NT2/D1 (cell line): Measurements from ENCODE around the gene FAM227B.
"Not testable (repeated sequence)": the region's sequence is repeated elsewhere in the genome, so short reads cannot be mapped to it uniquely, and the experiment has no call there.

ENCODE experiments used
- DNase-seq: peaks from one replicate; pipeline ENCODE4 v3.0.0-alpha.2; 2011; ENCODE audit warnings: low read depth, low spot score
- H3K27me3 ChIP-seq: 2 replicates; pipeline ENCODE4 v1.6.0; 2011; ENCODE audit warnings: mild to moderate bottlenecking; ENCODE audit not compliant: insufficient read length, insufficient read depth
- H3K36me3 ChIP-seq: 2 replicates; pipeline ENCODE4 v1.6.1; 2011; ENCODE audit warnings: mild to moderate bottlenecking, low read length, mixed read lengths; ENCODE audit not compliant: insufficient read depth, insufficient read length
- H3K4me1 ChIP-seq: 2 replicates; pipeline ENCODE4 v1.5.1; 2011; ENCODE audit not compliant: insufficient read depth, insufficient read length
- H3K4me3 ChIP-seq: 2 replicates; pipeline ENCODE4 v1.5.1; 2011; ENCODE audit warnings: low read depth; ENCODE audit not compliant: insufficient read length
- H3K9ac ChIP-seq: 2 replicates; pipeline ENCODE4 v1.6.0; 2011; ENCODE audit warnings: low read depth; ENCODE audit not compliant: insufficient read length
- H3K9me3 ChIP-seq: 2 replicates; pipeline ENCODE4 v1.5.1; 2011; ENCODE audit warnings: mild to moderate bottlenecking, low read length; ENCODE audit not compliant: insufficient read depth
- SUZ12 ChIP-seq: IDR thresholded peaks from 2 replicates; pipeline ENCODE4 v1.6.1; 2011; ENCODE audit not compliant: insufficient read length, insufficient read depth; ENCODE audit errors: extremely low read depth
- YY1 ChIP-seq: IDR thresholded peaks from 2 replicates; pipeline ENCODE4 v1.6.1; 2011; ENCODE audit not compliant: insufficient read length, insufficient read depth
- ZNF274 ChIP-seq: IDR thresholded peaks from 2 replicates; pipeline ENCODE4 v1.6.1; 2011; ENCODE audit warnings: mild to moderate bottlenecking, low read depth, low read length

FAM227B gene

GRCh38 chr15:49492830-49493229, 127.8 kb downstream of the FAM227B start:
- Histone ChIP-seq H3K36me3 (no peaks in the 10 kb centered on the region), H3K4me1 (no peaks in the 10 kb centered on the region), H3K9ac (no peak overlapping the region), H3K27me3 (no peaks in the 10 kb centered on the region), H3K4me3 (no peak overlapping the region), H3K9me3 (no peaks in the 10 kb centered on the region)
- DNase-seq: no peak
- no peak for TF ChIP-seq YY1
- no peak for TF ChIP-seq ZNF274
- TF ChIP-seq SUZ12: no peak

GRCh38 chr15:49492151-49492550, 128.5 kb downstream of the FAM227B start:
- H3K4me3 ChIP-seq: no peak overlapping the region
- H3K36me3 ChIP-seq: no peaks in the 10 kb centered on the region
- H3K9me3 ChIP-seq: no peaks in the 10 kb centered on the region
- no peak for DNase-seq
- no peaks in the 10 kb centered on the region for H3K4me1 ChIP-seq
- TF ChIP-seq ZNF274: no peak
- no peak for TF ChIP-seq YY1
- no peak for TF ChIP-seq SUZ12
- H3K27me3 ChIP-seq: no peaks in the 10 kb centered on the region
- no peak overlapping the region for H3K9ac ChIP-seq

- DNase-seq: no peak
- Histone ChIP-seq H3K9me3 (no peaks in the 10 kb centered on the region), H3K9ac (no peak overlapping the region), H3K4me3 (no peak overlapping the region), H3K4me1 (no peaks in the 10 kb centered on the region), H3K27me3 (no peaks in the 10 kb centered on the region), H3K36me3 (no peaks in the 10 kb centered on the region)
- no peak for TF ChIP-seq YY1
- no peak for TF ChIP-seq SUZ12
- no peak for TF ChIP-seq ZNF274
Observed at GRCh38 chr15:49490966-49491365, 129.7 kb downstream of the FAM227B start.

GRCh38 chr15:49485401-49485800, 135.2 kb downstream of the FAM227B start:
- H3K27me3 ChIP-seq, H3K9me3 ChIP-seq, H3K4me3 ChIP-seq, DNase-seq, H3K36me3 ChIP-seq, H3K4me1 ChIP-seq, H3K9ac ChIP-seq: not testable (repeated sequence)

GRCh38 chr15:49478982-49479381, 141.6 kb downstream of the FAM227B start:
- not testable (repeated sequence) for H3K4me1 ChIP-seq

GRCh38 chr15:49478021-49478420, 142.6 kb downstream of the FAM227B start:
- not testable (repeated sequence) for H3K9me3 ChIP-seq, H3K36me3 ChIP-seq, H3K9ac ChIP-seq, DNase-seq, H3K27me3 ChIP-seq, H3K4me1 ChIP-seq, H3K4me3 ChIP-seq

More at GRCh38 chr15:49478982-49479381, 141.6 kb downstream of the FAM227B start:
- H3K9me3 ChIP-seq, H3K27me3 ChIP-seq, H3K36me3 ChIP-seq, H3K9ac ChIP-seq, DNase-seq, H3K4me3 ChIP-seq: not testable (repeated sequence)

- TF ChIP-seq ZNF274: no peak
- TF ChIP-seq SUZ12: no peak
- TF ChIP-seq YY1: no peak
- Histone ChIP-seq H3K9ac (no peak overlapping the region), H3K4me1 (no peaks in the 10 kb centered on the region), H3K4me3 (no peak overlapping the region), H3K27me3 (no peaks in the 10 kb centered on the region), H3K36me3 (no peaks in the 10 kb centered on the region), H3K9me3 (no peaks in the 10 kb centered on the region)
- no peak for DNase-seq
Observed at GRCh38 chr15:49473031-49473430, 147.6 kb downstream of the FAM227B start.

GRCh38 chr15:49472338-49472737, 148.3 kb downstream of the FAM227B start:
- Histone ChIP-seq H3K9me3 (no peaks in the 10 kb centered on the region), H3K36me3 (no peaks in the 10 kb centered on the region), H3K4me1 (no peaks in the 10 kb centered on the region), H3K9ac (no peak overlapping the region), H3K4me3 (no peak overlapping the region), H3K27me3 (no peaks in the 10 kb centered on the region)
- no peak for DNase-seq
- no peak for TF ChIP-seq YY1
- TF ChIP-seq ZNF274: no peak
- no peak for TF ChIP-seq SUZ12
